Measurements from ENCODE around the gene CPA1.
"Not testable (repeated sequence)": the region's sequence is repeated elsewhere in the genome, so short reads cannot be mapped to it uniquely, and the experiment has no call there.

Gene CPA1

DNA sequence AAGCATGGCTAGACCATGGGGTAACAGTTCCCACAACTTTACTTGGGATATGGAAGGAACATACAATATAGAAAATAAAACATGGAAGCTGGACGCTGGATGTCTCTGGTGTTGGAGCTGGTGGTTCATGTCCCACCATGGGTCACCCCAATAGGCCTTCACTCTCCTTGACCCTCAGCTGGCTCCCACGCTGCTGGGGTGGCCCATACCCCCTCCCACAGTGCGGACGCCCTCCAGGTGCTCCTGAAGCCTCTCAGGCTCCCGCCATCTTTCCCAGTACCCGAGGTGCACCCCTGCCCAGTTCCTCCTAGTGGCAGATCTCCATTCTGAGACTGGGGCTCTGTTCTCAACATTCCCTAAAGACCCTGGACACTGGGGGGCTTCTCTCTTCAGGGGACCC, 5.8 kb upstream of the CPA1 start:
- no peak for FAIRE-seq

DNA sequence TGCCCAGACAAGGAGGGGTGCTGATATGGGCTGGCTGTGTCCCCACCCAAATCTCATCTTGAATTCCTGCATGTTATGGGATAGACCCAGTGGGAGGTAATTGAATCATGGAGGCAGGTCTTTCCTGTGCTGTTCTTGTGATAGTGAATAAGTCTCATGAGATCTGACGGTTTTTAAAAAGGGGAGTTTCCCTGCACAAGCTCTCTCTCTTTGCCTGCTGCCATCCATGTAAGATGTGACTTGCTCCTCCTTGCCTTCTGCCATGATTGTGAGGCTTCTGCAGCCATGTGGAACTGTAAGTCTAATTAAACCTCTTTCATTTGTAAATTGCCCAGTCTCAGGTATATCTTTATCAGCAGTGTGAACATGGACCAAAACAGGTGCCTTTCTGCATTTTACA, 3.8 kb upstream of the CPA1 start:
- not testable (repeated sequence) for FAIRE-seq

DNA sequence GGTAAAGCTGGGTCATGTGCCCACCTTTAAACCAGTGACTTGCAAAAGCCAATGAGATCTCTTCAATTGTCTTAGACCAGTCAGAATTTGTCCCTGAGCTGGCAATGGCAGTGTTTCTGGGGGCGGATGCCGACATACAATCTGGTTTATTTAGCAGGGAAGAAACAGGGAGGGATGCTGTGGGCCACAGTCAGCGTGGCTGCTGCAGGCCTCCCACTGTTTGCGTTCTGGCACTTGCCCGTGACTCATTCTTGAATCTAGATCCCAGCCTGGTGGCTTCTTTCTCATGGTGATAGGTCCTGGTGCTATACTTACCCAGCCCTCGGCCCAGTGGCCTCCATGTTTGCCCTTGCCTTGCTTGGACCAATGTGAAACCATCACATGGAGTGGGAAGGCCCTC, 3.1 kb upstream of the CPA1 start:
- no peak for FAIRE-seq

DNA sequence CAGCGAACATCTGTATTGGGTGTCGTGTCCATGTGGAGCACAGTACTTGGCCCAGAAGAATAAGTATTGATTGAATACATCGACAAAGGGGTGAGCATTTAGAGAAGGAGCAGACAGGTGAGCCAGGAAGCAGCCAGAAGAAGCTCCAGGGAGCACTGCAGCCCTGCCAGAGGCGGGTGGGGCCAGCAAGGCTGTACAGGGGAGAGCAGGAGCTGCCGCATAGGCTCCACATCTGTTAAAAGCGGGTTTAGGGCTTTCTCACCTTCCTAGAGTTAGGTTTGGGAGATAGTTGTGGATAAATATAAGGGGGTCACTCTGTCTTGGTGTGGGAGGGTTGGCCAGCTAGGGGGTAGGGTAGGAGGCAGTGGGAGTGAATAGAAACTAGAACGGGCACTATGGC, 1.3 kb upstream of the CPA1 start:
- FAIRE-seq: no peak

DNA sequence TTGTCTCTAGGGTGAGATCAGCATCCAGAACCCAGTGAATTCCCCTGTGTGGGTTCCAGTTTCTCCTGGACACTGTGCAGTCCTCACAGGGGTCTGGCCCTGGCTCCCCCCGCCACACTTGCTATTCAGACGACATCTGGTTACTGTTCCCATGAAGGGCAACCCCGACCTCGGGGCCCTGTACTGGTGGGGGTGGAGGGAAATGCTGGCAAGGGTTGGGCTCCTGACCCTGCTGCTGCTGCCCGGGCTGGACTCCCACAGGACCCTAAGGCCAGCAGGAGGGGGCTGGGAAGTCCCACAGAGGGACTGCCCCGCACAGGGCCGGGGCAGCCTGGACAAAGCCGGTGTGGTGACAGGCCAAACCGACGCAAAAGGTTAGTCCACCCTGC, 768 bp upstream of the CPA1 start:
- no peak for FAIRE-seq

DNA sequence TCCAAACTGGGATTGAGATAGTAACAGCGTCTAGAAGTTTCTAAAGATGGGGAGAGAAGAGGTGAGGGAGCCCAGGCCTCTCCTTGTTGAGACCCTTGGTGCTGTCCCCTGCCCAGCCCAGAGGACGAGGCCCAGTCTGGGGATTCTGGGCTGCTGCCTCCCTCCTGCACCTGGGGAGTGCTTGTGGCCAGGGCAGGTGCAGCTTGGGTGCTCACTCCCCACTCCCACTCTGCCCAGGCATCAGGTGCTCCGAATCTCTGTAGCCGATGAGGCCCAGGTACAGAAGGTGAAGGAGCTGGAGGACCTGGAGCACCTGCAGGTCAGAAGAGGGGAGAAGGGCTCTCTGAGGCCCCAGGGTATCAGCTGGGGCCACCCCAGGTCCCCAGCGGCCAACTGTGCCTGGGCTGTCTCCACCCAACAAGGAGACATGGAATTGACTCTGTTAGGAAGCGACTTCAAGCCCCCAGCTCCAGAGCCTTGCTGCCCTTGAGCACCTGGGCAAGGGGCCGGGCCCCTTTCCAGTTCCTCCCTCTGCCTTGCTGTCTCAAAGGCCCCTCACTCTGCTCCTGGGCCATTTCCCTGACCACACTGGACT, 664 bp downstream of the CPA1 start:
- FAIRE-seq: no peak

DNA sequence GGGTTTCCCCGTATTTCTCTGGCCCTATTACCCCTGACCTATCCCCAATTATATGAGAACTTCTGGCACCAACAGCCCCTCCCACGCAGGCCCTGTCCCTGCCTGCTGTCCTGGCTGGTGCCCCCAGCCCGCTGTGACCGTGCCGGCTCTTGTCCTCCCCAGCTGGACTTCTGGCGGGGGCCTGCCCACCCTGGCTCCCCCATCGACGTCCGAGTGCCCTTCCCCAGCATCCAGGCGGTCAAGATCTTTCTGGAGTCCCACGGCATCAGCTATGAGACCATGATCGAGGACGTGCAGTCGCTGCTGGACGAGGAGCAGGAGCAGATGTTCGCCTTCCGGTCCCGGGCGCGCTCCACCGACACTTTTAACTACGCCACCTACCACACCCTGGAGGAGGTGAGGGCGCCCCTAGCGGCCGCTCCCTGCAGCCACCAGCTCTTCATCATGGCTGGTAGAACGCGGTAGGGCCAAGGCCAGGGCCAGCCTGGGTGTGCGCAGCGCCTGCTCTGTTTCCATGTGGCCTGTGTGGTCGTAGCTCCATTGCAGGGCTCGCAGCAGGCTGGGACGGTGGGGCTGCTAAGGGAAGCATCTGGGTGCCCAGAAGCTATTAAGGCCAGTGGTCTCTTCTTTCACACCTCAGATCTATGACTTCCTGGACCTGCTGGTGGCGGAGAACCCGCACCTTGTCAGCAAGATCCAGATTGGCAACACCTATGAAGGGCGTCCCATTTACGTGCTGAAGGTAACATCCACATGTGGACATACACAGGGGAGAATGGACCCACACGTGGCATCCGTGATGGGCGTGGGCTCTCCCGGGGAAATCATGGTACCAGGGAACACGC, 1.4 kb downstream of the CPA1 start:
- no peak for FAIRE-seq

DNA sequence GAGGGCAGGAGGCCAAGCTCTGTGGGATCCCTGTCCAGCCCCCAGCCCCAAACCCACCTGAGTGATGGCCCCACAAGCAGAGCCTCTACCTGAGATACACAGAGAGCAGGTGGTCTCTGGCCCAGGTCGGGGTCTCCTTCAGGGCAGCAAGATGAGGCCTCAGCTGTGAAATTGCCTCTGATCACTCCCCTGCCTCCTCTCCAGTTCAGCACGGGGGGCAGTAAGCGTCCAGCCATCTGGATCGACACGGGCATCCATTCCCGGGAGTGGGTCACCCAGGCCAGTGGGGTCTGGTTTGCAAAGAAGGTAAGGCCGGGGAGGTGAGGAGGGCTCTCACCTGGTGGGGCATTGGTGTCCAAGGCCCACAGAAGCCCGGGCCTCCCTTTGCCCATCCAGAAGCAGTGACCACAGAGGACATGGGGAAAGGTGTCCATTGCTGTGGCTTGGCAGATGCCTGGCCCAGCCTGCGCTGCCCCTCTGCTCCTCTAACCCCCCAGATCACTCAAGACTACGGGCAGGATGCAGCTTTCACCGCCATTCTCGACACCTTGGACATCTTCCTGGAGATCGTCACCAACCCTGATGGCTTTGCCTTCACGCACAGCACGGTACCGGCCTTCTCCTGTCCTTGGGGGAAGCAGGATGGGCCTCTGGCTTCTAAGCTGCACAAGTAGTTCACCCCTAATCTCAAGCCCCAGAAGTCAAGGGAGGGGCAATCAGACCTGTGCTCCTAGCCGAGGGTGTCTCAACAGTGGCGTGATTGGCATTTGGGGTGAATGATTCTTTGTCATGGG, 3.1 kb downstream of the CPA1 start:
- FAIRE-seq: no peak

DNA sequence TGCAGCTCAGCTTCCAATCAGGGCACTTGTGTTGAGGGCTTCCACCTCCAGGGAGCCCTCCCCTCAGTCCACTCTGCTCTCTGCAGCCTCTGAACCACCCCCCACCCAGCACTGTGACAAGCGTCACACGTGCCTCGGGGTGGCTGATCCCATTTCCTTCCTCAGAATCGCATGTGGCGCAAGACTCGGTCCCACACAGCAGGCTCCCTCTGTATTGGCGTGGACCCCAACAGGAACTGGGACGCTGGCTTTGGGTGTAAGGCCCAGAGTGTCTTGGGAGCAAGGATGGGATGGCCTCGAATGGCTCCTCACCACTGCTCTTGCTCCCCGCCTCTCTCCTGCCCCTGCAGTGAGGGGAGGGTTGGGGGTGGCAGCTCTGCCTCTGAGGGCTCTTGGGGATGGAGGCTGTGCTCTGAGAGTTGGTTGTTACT, 4.1 kb downstream of the CPA1 start:
- FAIRE-seq: no peak

DNA sequence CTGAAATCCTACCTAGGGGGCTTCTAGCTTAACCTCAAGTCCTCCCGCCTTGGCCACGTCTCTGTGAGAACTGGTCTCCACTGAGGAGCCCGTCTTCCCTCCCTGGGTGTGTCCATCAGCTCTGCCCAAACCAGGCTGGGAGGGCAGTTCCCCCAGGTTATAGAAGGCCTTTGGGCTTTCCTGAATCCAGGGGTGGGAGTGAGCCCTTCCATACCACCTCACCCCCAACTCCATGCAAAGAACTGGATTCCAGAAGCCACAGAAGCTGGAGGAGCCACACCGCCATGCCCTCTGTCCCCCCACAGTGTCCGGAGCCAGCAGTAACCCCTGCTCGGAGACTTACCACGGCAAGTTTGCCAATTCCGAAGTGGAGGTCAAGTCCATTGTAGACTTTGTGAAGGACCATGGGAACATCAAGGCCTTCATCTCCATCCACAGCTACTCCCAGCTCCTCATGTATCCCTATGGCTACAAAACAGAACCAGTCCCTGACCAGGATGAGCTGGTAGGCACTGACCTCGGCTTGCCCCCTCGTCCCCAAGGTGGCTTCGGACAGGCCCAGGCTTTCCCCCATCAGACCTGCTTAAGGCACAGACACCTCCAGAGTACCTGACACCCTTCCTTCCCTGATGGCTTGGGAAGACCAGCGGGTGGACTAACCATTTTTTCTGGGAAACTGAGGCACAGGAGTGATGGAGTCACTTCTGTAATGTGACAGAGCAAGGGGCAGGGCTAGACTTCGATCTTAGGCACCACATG, 4.7 kb downstream of the CPA1 start:
- FAIRE-seq: no peak

DNA sequence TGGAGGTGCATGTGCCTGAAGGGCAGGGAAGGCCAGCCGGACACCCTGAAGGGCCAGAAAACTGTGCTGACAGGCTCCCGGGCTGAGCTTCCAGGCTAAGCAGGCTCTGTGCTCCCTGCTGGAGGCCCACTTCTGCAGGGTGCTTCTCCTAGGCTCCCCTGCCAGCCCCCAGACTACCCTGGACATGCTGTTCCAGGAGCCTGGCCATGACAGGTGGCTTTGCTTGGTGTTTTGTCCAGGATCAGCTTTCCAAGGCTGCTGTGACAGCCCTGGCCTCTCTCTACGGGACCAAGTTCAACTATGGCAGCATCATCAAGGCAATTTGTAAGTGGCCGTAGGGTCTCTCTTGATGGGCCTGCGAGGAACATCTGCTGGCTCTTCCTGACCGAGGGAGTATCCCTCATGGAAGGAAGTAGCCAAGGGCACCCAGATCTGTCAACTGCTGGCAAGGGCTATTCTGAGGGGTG, 5.3 kb downstream of the CPA1 start:
- FAIRE-seq: no peak

DNA sequence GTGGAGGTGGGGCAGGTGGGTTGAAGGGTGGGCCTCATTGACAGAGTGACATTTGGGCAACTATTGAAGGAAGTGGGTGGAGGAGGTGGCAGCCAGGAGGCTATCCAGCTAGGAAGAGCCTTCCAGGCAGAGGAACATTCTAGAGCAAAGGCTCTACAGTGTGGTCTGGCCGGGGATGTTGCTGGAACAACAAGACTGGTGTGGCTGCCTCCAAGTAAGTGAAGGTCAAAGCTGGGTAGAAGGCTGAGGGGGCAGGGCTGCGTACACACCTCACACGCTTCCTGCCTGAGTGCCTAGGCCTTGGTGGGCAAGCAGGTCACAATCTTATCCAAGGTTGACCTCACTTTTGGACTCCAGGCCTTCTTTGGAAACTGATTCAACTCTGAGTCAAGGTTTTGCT, 6.6 kb downstream of the CPA1 start:
- no peak for FAIRE-seq

DNA sequence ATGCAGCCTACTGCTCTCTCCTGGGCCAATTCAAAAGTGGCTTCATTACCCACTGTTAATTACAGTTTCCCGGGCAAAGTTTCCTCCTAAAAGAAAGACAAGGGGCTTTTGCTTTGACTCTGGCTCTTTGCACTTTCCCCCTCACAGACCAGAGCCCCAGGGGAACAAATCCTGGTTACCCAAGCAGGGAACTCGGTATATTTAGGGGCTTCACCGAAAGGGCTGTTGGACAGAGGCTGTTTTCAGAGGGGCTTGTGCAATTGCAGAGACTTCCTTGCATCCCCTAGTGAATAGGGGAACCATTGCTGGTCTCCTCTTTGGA, 7.0 kb downstream of the CPA1 start:
- FAIRE-seq: no peak

DNA sequence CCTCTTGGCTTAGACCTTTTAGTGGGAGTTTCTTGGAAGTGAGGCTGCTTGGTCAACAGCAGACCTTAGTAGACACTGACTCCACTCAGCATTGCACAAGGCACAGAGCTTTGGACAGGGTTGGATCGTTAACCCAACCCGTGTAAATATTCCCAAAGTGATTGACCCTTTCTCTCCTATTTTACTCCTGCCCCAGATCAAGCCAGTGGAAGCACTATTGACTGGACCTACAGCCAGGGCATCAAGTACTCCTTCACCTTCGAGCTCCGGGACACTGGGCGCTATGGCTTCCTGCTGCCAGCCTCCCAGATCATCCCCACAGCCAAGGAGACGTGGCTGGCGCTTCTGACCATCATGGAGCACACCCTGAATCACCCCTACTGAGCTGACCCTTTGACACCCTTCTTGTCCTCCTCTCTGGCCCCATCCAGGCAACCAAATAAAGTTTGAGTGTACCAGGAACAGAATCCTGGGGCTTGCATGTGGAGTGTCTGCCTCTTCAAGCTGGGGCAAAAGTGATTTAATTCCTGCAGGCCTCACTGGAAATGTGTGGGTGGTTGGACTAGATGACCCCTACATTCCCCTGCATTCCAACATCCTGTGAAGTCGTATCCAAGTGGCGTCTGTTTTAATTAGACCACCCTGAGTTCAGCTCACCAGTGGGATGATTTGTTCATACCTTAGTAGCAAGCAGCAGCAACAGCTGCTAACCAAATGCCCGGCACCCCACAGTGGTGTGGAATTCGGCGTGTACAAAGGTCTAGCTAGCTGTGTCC, 7.5 kb downstream of the CPA1 start:
- no peak for FAIRE-seq

DNA sequence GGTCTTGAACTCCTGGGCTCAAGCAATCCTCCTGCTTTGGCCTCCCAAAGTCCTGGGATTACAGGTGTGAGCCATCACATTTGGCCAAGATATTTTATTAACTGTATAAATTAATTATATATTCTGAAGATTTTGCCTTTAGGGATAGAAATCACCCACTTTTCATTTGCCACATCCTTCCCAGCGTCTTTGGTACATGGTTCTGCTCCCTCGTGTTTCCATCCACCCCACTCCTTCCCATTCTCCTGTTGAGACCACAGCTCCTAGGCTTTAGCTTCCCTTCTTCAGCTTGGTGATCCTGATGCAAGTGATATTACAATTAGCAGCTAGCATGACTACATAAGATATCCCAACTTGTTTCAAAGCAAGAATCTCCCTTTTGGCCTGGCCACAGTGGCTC, 8.4 kb downstream of the CPA1 start:
- FAIRE-seq: no peak

DNA sequence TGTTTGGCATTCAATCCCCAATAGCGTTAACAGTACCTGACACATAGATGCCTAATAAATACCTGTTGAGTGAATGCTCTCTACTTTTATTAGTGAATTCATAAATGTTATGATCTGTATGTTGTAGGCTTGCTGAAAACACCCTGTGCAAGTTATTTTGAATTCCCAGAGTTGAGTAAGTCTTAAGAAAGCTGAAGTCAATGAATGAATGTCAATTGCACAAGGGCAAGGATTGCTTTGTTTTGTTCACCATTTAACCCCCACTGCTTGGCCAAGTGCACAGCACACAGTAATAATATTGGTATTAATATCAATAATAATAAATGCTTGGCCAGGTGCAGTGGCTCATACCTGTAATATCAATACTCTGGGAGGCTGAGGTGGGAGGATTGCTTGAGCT, 10.2 kb downstream of the CPA1 start:
- FAIRE-seq: no peak

DNA sequence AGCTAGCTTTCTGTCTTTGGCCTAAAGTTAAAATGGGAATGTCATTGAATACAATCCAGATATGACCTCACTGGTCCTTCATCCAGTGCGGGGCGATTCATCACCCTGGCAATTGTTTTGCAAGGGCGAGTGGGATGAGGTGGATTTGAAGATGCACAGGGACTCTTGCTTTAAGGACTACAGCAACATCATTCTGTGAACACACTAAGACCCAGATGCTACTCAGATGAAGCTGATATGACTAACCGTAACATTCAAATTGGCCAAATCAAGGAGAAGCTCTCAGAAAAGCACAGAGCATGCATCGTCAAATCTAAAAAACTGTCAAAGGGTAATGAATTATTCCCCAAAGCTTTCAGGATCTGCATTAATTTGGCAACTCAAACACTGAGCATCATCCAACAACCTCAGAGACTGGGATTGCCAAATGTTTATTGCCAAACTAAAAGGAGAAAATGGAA, 12.8 kb downstream of the CPA1 start:
- no peak for FAIRE-seq

DNA sequence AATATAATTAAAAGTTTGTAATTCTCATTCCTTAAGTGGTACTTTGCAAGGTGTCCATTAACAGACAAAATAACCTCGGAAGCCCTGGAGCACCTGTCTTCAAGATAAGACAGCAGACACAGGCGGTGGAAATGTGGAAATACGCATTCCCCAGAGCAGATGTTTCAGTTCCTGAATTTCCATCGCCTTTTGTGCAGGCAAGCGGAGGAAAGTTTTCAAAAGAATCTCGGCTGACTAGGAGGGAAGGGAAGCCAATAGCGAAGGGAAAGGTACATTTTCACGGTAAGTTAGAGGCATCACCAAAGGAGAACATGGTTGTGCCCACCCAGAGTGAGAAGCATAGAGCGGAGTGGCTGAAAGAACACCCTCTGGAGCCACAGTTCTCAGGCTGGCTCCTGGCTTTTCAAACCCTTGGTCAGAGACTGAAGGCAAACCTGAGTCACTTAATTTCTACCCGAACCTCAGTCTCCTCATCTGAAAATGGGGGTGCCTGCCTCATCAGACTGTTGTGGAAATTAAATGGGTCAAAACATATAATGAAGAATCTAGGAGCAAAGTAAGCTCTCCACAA, 13.6 kb downstream of the CPA1 start:
- no peak for FAIRE-seq

DNA sequence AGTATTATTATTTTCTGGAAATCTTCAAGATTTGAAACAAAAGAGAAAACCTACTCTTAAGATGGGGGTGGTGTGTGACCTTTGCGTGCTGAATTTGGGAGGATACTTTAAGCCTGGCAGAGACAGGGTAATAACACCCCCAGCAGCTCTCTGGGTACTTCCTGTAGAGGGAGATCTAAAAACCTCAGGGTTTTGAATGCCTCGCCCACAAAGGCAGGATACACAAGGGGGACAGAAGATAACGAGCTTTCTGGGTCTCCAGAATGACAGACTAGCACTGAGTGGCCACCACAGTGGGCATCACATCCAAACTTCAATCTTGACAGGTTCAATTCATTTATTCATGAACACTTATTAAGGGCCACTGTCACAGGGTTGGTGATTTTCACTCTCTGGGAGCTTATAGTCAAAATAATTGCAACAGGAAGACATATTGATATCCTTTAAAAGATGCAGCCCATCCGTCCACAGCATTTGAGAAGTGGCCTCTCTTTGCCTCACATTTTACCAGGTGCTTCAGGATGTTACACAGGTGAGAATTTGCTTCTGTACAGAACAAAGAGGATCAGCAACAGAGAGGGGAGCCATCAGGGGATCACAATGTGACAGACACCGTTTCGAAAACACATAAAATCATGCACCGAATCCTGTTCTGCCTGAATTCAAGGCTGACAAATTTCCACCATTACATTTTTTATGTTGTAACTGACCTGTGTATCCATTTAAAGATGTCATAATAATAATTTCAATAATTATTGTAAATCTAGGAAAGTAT, 14.3 kb downstream of the CPA1 start:
- FAIRE-seq: no peak

DNA sequence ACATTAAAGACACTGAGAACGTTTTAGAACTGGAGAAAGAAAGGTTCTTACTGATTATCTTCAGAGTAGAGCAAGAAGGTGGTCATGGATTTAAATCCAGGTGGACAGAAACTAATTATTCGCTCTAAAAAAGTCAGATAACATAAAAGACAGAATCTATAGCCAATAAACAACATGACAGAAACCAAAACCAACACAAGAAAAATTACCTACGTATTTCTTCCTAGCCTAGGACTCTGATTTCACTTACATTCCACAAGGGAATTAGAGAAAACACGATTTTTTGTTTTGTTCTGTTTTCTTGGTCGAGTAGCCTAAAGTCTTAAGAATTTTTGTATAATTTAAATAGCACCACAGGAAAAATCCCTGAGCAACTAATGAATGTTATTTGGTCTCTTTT, 15.1 kb downstream of the CPA1 start:
- FAIRE-seq: no peak

DNA sequence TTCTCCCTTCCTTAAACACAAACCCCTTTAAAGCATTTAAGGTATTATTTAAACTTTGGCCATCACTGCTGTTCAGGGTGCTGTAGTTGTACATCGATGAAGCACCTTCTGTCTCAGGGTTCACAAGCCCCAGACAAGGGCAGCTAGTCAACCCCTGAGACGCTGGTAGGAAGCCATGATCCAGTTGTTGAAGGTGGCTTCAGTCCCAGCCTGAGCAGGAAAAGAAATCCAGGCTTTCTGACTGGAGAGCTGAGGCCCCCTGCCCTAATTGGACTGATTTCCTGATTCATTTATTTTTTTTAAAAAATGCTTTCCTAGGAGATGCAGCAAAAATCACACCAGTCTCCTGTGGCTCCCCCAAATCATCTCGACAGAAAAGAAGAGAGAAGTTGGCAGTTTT, 15.8 kb downstream of the CPA1 start:
- FAIRE-seq: no peak
